K562 (cell line): ENCODE data around the gene RPS8. TPM values are rescaled to one million over a fixed set of nuclear protein-coding genes. Genes with fewer than 3 reads are reported as not detected.
A peak's percentile ranks its signal among the peaks of the same experiment; 100 is the strongest.

Source experiments
- ARHGAP35 ChIP-seq: fragments of 450-650 bp; IDR thresholded peaks from 2 replicates; pipeline ENCODE4 v1.6.1; 2018; ENCODE audit not compliant: partially characterized antibody
- BCL6 ChIP-seq: fragments of 250-450 bp; sonication (Bioruptor Pico); IDR thresholded peaks from 2 replicates; pipeline ENCODE4 v1.4.0; 2020
- E2F8 ChIP-seq: fragments of 450-650 bp; IDR thresholded peaks from 2 replicates; pipeline ENCODE4 v1.7.1; 2018; ENCODE audit warnings: mild to moderate bottlenecking, low read depth; ENCODE audit not compliant: partially characterized antibody
- FIP1L1 ChIP-seq: fragments of 200-400 bp; formaldehyde crosslinking; IDR thresholded peaks from 2 replicates; pipeline ENCODE4 v1.6.1; 2018; ENCODE audit warnings: mild to moderate bottlenecking, low read depth, low read length; ENCODE audit not compliant: poor library complexity, severe bottlenecking
- FOXJ3 ChIP-seq: sonication (generic); formaldehyde crosslinking; IDR thresholded peaks from 2 replicates; pipeline ENCODE4 v1.4.0; 2020; ENCODE audit warnings: mild to moderate bottlenecking, missing genetic modification reagents
- HDAC6 ChIP-seq: IDR thresholded peaks from 2 replicates; pipeline ENCODE4 v1.6.1; 2012; ENCODE audit warnings: low read depth, mild to moderate bottlenecking, control low read depth, inconsistent platforms, low read length, moderate library complexity
- HNRNPL ChIP-seq: fragments of 200-400 bp; formaldehyde crosslinking; IDR thresholded peaks from 2 replicates; pipeline ENCODE4 v1.6.1; 2017; ENCODE audit warnings: low read depth, mild to moderate bottlenecking, low read length
- TAF7 ChIP-seq: fragments of 450-650 bp; IDR thresholded peaks from 2 replicates; pipeline ENCODE4 v1.6.1; 2016; ENCODE audit warnings: missing genetic modification characterization, missing compliant biosample characterization
- THRB ChIP-seq: fragments of 450-650 bp; formaldehyde crosslinking; conservative IDR thresholded peaks from 2 replicates; pipeline ENCODE4 v1.4.0; 2022; ENCODE audit warnings: mild to moderate bottlenecking, missing genetic modification characterization
- TRIM25 ChIP-seq: fragments of 450-650 bp; IDR thresholded peaks from 2 replicates; pipeline ENCODE4 v1.7.0; 2016; ENCODE audit warnings: borderline replicate concordance
- ZNF766 ChIP-seq: fragments of 200-800 bp; sonication (Bioruptor generic); conservative IDR thresholded peaks from 2 replicates; pipeline ENCODE4 v1.6.1; 2016; ENCODE audit warnings: missing genetic modification characterization, missing compliant biosample characterization
- polyA plus RNA-seq, 8 experiments: library from polyadenylated mRNA; depleted of rRNA in 4 of 8; stranded (reverse) in 5 of 8; unstranded in 3 of 8; fragments of >200 nt; fragmentation: Nextera tagmentation in 2 of 8; fragmentation: Illumina TruSeq in 1 of 8; extraction: Ambion mirVana in 2 of 8; extraction: Trizol in 1 of 8; gene quantifications; 2 replicates each; pipeline versions ENCODE4 v1.2.1 to v1.2.3, GENCODE V29; 2011 to 2014; ENCODE audit warnings: inconsistent platforms in 1 of 8, missing spikeins in 1 of 8
- total RNA-seq, 7 experiments: library from RNA; depleted of rRNA in 6 of 7; stranded (reverse); fragments of >200 nt in 6 of 7; fragmentation: Illumina TruSeq in 2 of 7; extraction: Trizol in 2 of 7; gene quantifications; 2 replicates each; pipeline versions ENCODE4 v1.2.1 to v1.2.3, GENCODE V29; 2011 to 2021; ENCODE audit warnings: low replicate concordance in 1 of 7
- TF ChIP-seq, protein P1 (sequence below): fragments of 250-450 bp; sonication (Bioruptor Pico); IDR thresholded peaks from 2 replicates; pipeline ENCODE4 v1.8.0; 2021; ENCODE audit warnings: moderate library complexity, mild to moderate bottlenecking, inconsistent platforms
- TF ChIP-seq, protein P2 (sequence below): fragments of 450-650 bp; formaldehyde crosslinking; IDR thresholded peaks from 2 replicates; pipeline ENCODE4 v1.4.0; 2020; ENCODE audit warnings: mild to moderate bottlenecking, moderate library complexity
- TF ChIP-seq, protein P3 (sequence below): fragments of 250-450 bp; sonication (Bioruptor Pico); IDR thresholded peaks from 2 replicates; pipeline ENCODE4 v1.9.0; 2021; ENCODE audit warnings: mild to moderate bottlenecking, inconsistent platforms

The RPS8 gene
- total and polyA plus RNA-seq, 9 of the 15 experiments (the other 6 are each of a cell fraction or from before 2014, with no cell fraction given), result 2,431 to 4,168 (median 3,109) TPM

GRCh38 chr1:44780583-44781121 lies 5.3 kb downstream of the RPS8 start (continued):
- TF ChIP-seq, protein P1, sequence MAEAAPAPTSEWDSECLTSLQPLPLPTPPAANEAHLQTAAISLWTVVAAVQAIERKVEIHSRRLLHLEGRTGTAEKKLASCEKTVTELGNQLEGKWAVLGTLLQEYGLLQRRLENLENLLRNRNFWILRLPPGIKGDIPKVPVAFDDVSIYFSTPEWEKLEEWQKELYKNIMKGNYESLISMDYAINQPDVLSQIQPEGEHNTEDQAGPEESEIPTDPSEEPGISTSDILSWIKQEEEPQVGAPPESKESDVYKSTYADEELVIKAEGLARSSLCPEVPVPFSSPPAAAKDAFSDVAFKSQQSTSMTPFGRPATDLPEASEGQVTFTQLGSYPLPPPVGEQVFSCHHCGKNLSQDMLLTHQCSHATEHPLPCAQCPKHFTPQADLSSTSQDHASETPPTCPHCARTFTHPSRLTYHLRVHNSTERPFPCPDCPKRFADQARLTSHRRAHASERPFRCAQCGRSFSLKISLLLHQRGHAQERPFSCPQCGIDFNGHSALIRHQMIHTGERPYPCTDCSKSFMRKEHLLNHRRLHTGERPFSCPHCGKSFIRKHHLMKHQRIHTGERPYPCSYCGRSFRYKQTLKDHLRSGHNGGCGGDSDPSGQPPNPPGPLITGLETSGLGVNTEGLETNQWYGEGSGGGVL, result no peak
- TF ChIP-seq THRB (peak; percentile 50; the same call in 1 of the 2 replicates), ZNF766 (CRISPR knock-in tag) (no peak), TRIM25 (no peak), E2F8 (peak; percentile 14), FOXJ3 (CRISPR knock-in tag) (no peak), BCL6 (CRISPR knock-in tag) (no peak), ARHGAP35 (no peak), TAF7 (no peak), HDAC6 (no peak), HNRNPL (no peak), FIP1L1 (no peak)
- TF ChIP-seq, protein P2, sequence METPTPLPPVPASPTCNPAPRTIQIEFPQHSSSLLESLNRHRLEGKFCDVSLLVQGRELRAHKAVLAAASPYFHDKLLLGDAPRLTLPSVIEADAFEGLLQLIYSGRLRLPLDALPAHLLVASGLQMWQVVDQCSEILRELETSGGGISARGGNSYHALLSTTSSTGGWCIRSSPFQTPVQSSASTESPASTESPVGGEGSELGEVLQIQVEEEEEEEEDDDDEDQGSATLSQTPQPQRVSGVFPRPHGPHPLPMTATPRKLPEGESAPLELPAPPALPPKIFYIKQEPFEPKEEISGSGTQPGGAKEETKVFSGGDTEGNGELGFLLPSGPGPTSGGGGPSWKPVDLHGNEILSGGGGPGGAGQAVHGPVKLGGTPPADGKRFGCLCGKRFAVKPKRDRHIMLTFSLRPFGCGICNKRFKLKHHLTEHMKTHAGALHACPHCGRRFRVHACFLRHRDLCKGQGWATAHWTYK, result no peak
- TF ChIP-seq, protein P3, sequence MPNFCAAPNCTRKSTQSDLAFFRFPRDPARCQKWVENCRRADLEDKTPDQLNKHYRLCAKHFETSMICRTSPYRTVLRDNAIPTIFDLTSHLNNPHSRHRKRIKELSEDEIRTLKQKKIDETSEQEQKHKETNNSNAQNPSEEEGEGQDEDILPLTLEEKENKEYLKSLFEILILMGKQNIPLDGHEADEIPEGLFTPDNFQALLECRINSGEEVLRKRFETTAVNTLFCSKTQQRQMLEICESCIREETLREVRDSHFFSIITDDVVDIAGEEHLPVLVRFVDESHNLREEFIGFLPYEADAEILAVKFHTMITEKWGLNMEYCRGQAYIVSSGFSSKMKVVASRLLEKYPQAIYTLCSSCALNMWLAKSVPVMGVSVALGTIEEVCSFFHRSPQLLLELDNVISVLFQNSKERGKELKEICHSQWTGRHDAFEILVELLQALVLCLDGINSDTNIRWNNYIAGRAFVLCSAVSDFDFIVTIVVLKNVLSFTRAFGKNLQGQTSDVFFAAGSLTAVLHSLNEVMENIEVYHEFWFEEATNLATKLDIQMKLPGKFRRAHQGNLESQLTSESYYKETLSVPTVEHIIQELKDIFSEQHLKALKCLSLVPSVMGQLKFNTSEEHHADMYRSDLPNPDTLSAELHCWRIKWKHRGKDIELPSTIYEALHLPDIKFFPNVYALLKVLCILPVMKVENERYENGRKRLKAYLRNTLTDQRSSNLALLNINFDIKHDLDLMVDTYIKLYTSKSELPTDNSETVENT (CRISPR knock-in tag), result no peak
